ACC112 (cell line): ENCODE data around the gene ENTPD2.

ENCODE experiments used
- H2AFZ ChIP-seq: fragments of 200-600 bp; sonication (generic); one replicate; pipeline ENCODE4 v1.6.0; 2017; ENCODE audit warnings: antibody characterized with exemption, low read length; ENCODE audit not compliant: unreplicated experiment
- H3K27ac ChIP-seq: fragments of 200-600 bp; sonication (generic); 2 replicates; pipeline ENCODE4 v1.5.1; 2014; ENCODE audit warnings: low read depth, mild to moderate bottlenecking, antibody characterized with exemption, low read length, moderate library complexity
- H3K27me3 ChIP-seq: fragments of 200-600 bp; sonication (generic); 2 replicates; pipeline ENCODE4 v1.6.1; 2014; ENCODE audit warnings: mild to moderate bottlenecking, antibody characterized with exemption, low read length, moderate library complexity, mixed read lengths; ENCODE audit not compliant: insufficient read depth
- H3K36me3 ChIP-seq: fragments of 200-600 bp; sonication (generic); 2 replicates; pipeline ENCODE4 v1.6.1; 2016; ENCODE audit warnings: mild to moderate bottlenecking, antibody characterized with exemption, low read length, moderate library complexity, mixed read lengths; ENCODE audit not compliant: insufficient read depth
- H3K4me1 ChIP-seq: fragments of 200-600 bp; sonication (generic); one replicate; pipeline ENCODE4 v1.6.1; 2016; ENCODE audit warnings: low read length, mixed read lengths; ENCODE audit not compliant: insufficient read depth, unreplicated experiment, control insufficient read depth
- H3K4me3 ChIP-seq: fragments of 200-600 bp; sonication (generic); 2 replicates; pipeline ENCODE4 v1.5.1; 2014; ENCODE audit warnings: mild to moderate bottlenecking, low read depth, low read length
- H3K79me2 ChIP-seq: fragments of 200-600 bp; sonication (generic); one replicate; pipeline ENCODE4 v1.6.0; 2016; ENCODE audit warnings: low read length; ENCODE audit not compliant: control insufficient read depth, unreplicated experiment, insufficient read depth

Gene ENTPD2

GRCh38 chr9:137027369-137028262 is 26.2 kb downstream of the ENTPD2 start, which contains the start of gene ABCA2:
ABCA2 (minus strand) TSS chr9:137028237; CDS start chr9:137028140, 97 bp downstream.
- H2AFZ ChIP-seq: peak within 1 kb of the TSS; percentile 78
- H3K27me3 ChIP-seq: no peaks in the 10 kb centered on the region
- peaks cover 8% of the 10 kb centered on the region for H3K4me1 ChIP-seq
- H3K79me2 ChIP-seq: no peaks in the 10 kb centered on the region
- no peaks in the 10 kb centered on the region for H3K36me3 ChIP-seq
- no peak within 1 kb of the TSS for H3K27ac ChIP-seq
- H3K4me3 ChIP-seq: peak within 1 kb of the TSS; percentile 77

- peak overlapping the region; percentile 77 for H3K4me3 ChIP-seq
- H3K36me3 ChIP-seq: no peaks in the 10 kb centered on the region; the same call in 1 of the 2 replicates
- no peak overlapping the region for H2AFZ ChIP-seq
- no peaks in the 10 kb centered on the region for H3K27me3 ChIP-seq
- peaks cover 8% of the 10 kb centered on the region for H3K4me1 ChIP-seq
- no peaks in the 10 kb centered on the region for H3K79me2 ChIP-seq
- H3K27ac ChIP-seq: no peak overlapping the region
These were observed 27.0 kb downstream of the ENTPD2 start for GRCh38 chr9:137026828-137027227.

- Histone ChIP-seq H2AFZ (no peak overlapping the region), H3K27ac (no peak overlapping the region), H3K4me3 (no peak overlapping the region), H3K4me1 (peaks cover 8% of the 10 kb centered on the region), H3K27me3 (no peaks in the 10 kb centered on the region), H3K79me2 (no peaks in the 10 kb centered on the region), H3K36me3 (no peaks in the 10 kb centered on the region; the same call in 1 of the 2 replicates)
These were observed 27.5 kb downstream of the ENTPD2 start for GRCh38 chr9:137026384-137026783.

DNA sequence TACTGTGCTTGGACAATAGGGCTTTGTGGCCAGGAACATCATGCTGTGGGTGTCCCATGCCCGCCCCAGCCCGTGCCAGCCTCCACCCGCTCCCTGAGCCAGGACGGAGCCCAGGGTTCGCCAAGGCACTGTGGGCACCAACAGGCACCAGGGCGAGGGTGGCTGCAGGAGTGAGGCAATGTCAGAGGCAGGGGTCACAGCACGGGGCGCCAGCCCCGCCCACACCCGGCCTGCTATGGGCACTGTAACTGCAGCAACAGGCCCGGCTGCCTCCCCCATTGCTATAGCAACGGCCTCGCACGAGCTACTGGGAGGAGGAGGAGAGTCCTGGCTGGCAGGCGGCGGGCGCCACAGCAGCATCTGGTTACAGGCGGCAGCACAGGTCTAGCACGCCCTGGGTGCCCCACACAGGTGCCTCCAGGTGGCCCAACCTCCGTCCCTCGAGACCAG is 28.3 kb downstream of the ENTPD2 start:
- H3K36me3 ChIP-seq: no peaks in the 10 kb centered on the region; the same call in 1 of the 2 replicates
- no peak overlapping the region for H2AFZ ChIP-seq
- peaks cover 8% of the 10 kb centered on the region for H3K4me1 ChIP-seq
- H3K27me3 ChIP-seq: no peaks in the 10 kb centered on the region
- no peak overlapping the region for H3K4me3 ChIP-seq
- H3K79me2 ChIP-seq: no peaks in the 10 kb centered on the region
- no peak overlapping the region for H3K27ac ChIP-seq

DNA sequence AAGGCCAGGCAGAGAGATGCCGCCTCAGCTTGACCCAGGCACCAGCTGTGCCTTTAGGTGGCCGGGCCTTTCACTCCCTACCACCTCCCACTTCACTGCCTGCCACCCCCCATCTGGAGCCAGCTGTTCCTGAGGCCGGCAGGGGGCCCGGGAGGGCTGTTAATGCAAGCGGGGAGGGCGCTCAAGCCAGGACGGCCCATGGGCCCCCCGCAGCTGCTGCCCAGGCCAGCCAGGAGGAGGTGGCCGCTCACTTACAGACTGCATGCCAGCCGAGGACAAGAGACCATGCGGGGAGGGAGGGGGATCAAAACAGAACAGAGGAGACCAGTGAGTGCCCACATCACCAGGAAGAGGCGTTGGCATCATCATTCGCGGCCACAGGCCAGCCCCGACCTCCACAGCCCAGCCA is 30.3 kb downstream of the ENTPD2 start:
- no peak overlapping the region for H2AFZ ChIP-seq
- H3K79me2 ChIP-seq: no peaks in the 10 kb centered on the region
- H3K36me3 ChIP-seq: no peaks in the 10 kb centered on the region; the same call in 1 of the 2 replicates
- H3K4me1 ChIP-seq: peaks cover 8% of the 10 kb centered on the region
- H3K4me3 ChIP-seq: no peak overlapping the region
- no peak overlapping the region for H3K27ac ChIP-seq
- H3K27me3 ChIP-seq: no peaks in the 10 kb centered on the region

- H3K27me3 ChIP-seq: no peaks in the 10 kb centered on the region
- no peak overlapping the region for H3K4me3 ChIP-seq
- no peak overlapping the region for H3K27ac ChIP-seq
- no peak overlapping the region for H2AFZ ChIP-seq
- no peaks in the 10 kb centered on the region; the same call in 1 of the 2 replicates for H3K36me3 ChIP-seq
- no peaks in the 10 kb centered on the region for H3K79me2 ChIP-seq
- peaks cover 8% of the 10 kb centered on the region for H3K4me1 ChIP-seq
These were observed 30.7 kb downstream of the ENTPD2 start for GRCh38 chr9:137023157-137023556.

GRCh38 chr9:137022662-137023008 is 31.2 kb downstream of the ENTPD2 start:
- Histone ChIP-seq H3K27me3 (no peaks in the 10 kb centered on the region), H2AFZ (no peak overlapping the region), H3K79me2 (no peaks in the 10 kb centered on the region), H3K27ac (no peak overlapping the region), H3K4me3 (no peak overlapping the region), H3K4me1 (peaks cover 8% of the 10 kb centered on the region), H3K36me3 (peaks cover 5% of the 10 kb centered on the region; the same call in 1 of the 2 replicates)

DNA sequence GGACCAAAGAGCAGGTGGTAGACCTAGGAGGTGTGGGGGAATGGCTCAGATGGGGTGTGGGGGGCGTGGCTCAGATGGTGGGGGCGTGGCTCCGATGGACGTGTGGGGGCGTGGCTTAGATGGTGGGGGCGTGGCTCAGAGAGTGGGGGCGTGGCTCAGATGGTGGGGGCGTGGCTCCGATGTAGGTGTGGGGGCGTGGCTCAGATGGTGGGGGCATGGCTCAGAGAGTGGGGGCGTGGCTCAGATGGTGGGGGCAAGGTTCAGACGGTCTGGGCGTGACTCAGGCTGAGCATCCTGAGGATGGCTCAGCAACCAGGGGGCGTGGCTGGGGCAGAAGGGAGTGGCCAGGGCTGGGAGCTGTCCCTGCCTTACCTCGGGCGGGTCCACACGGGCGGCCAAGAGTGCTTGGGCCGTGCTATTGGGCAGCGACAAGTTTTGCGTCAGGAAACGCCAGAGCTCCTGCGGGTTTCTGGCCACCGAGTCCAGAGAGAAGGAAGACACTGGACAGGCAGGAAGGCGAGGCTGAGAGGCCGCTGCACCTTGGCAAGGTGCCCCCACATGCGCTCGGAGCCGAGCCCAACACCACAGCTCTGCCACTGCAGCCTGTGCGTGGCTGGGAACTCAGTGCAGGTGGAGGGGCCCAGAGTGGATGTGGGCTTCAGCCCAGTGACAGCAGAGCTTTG is 31.7 kb downstream of the ENTPD2 start:
- no peak overlapping the region for H3K27ac ChIP-seq
- no peaks in the 10 kb centered on the region for H3K27me3 ChIP-seq
- peaks cover 10% of the 10 kb centered on the region; the same call in 1 of the 2 replicates for H3K36me3 ChIP-seq
- H3K4me1 ChIP-seq: peaks cover 4% of the 10 kb centered on the region
- H3K79me2 ChIP-seq: no peaks in the 10 kb centered on the region
- H2AFZ ChIP-seq: no peak overlapping the region
- H3K4me3 ChIP-seq: no peak overlapping the region

- Histone ChIP-seq H3K27ac (no peak overlapping the region), H3K27me3 (no peaks in the 10 kb centered on the region), H3K4me3 (no peak overlapping the region), H3K36me3 (peaks cover 15% of the 10 kb centered on the region; the same call in 1 of the 2 replicates), H3K79me2 (no peaks in the 10 kb centered on the region), H3K4me1 (no peaks in the 10 kb centered on the region), H2AFZ (no peak overlapping the region)
These were observed 32.3 kb downstream of the ENTPD2 start for GRCh38 chr9:137021568-137021978.

GRCh38 chr9:137020771-137021567 is 32.9 kb downstream of the ENTPD2 start:
- Histone ChIP-seq H3K27me3 (no peaks in the 10 kb centered on the region), H3K4me1 (no peaks in the 10 kb centered on the region), H3K36me3 (peaks cover 21% of the 10 kb centered on the region; the same call in 1 of the 2 replicates), H3K79me2 (no peaks in the 10 kb centered on the region), H3K4me3 (no peak overlapping the region), H3K27ac (no peak overlapping the region), H2AFZ (no peak overlapping the region)
